ENCODE measurements around the gene ADSS2.

The ADSS2 gene

GRCh38 chr1:244362476-244362875, 89.2 kb downstream of the ADSS2 start:
- DNase-seq: no peak

GRCh38 chr1:244361764-244362473, 89.8 kb downstream of the ADSS2 start:
- no peak for DNase-seq
